ENCODE results near the gene SNAPC4.

SNAPC4 gene

GRCh38 chr9:136367296-136368145, 32.4 kb downstream of the SNAPC4 start:
- no peak for DNase-seq

- no peak for DNase-seq
Measured at GRCh38 chr9:136366826-136367225, 33.1 kb downstream of the SNAPC4 start.

GRCh38 chr9:136365775-136366222, 34.2 kb downstream of the SNAPC4 start:
- DNase-seq: no peak

GRCh38 chr9:136364942-136365774, 34.8 kb downstream of the SNAPC4 start:
- DNase-seq: peak; percentile 66

GRCh38 chr9:136363949-136364748, 35.8 kb downstream of the SNAPC4 start:
- DNase-seq: peak; percentile 22

GRCh38 chr9:136363106-136363948, 36.6 kb downstream of the SNAPC4 start, which contains the start of gene DNLZ:
TSS of gene DNLZ (minus strand) at chr9:136363744. CDS start at chr9:136363714, 30 bp downstream.
- DNase-seq: peak; percentile 94

GRCh38 chr9:136362450-136362784, 37.6 kb downstream of the SNAPC4 start:
- DNase-seq: no peak

- peak; percentile 19 for DNase-seq
Measured at GRCh38 chr9:136361754-136362449, 38.1 kb downstream of the SNAPC4 start.

GRCh38 chr9:136361047-136361753, 38.8 kb downstream of the SNAPC4 start:
- DNase-seq: peak; percentile 40

- peak; percentile 16 for DNase-seq
Measured at GRCh38 chr9:136359774-136360718, 39.9 kb downstream of the SNAPC4 start.

- no peak for DNase-seq
Measured at GRCh38 chr9:136358888-136359287, 41.1 kb downstream of the SNAPC4 start.

- DNase-seq: no peak
Measured at GRCh38 chr9:136358016-136358415, 42.0 kb downstream of the SNAPC4 start.

GRCh38 chr9:136357202-136357725, 42.7 kb downstream of the SNAPC4 start:
- DNase-seq: no peak

- DNase-seq: no peak
Measured at GRCh38 chr9:136355616-136356557, 44.1 kb downstream of the SNAPC4 start.

- no peak for DNase-seq
Measured at GRCh38 chr9:136354592-136355085, 45.3 kb downstream of the SNAPC4 start.

GRCh38 chr9:136353757-136354488, 46.0 kb downstream of the SNAPC4 start:
- DNase-seq: no peak

GRCh38 chr9:136353088-136353487, 46.9 kb downstream of the SNAPC4 start:
- DNase-seq: no peak
